SK-N-MC (cell line): ENCODE results near the gene SLC39A11.

Experiments
- DNase-seq: peaks from one replicate; pipeline ENCODE4 v3.0.0-alpha.2; 2011; ENCODE audit warnings: low read depth, low spot score
- H3K27ac ChIP-seq: fragments of 200-600 bp; sonication (generic); 2 replicates; pipeline ENCODE4 v1.5.1; 2016; ENCODE audit warnings: mixed run types
- H3K36me3 ChIP-seq: fragments of 200-600 bp; sonication (generic); 2 replicates; pipeline ENCODE4 v1.6.1; 2017; ENCODE audit warnings: antibody characterized with exemption, low read length, mixed read lengths; ENCODE audit not compliant: insufficient read depth
- H3K4me3 ChIP-seq: fragments of 200-600 bp; sonication (generic); 2 replicates; pipeline ENCODE4 v1.5.1; 2016
- H3K9ac ChIP-seq: fragments of 200-600 bp; sonication (generic); 2 replicates; pipeline ENCODE4 v1.8.0; 2017; ENCODE audit warnings: mixed run types, mixed read lengths; ENCODE audit not compliant: insufficient read length
- H3K9me3 ChIP-seq: fragments of 200-600 bp; sonication (generic); 2 replicates; pipeline ENCODE4 v1.6.1; 2017; ENCODE audit warnings: low read depth, mild to moderate bottlenecking, antibody characterized with exemption, low read length, moderate library complexity, mixed read lengths
- EZH2 ChIP-seq: fragments of 200-600 bp; sonication (generic); IDR thresholded peaks from one replicate; pipeline ENCODE4 v1.6.1; 2017; ENCODE audit warnings: antibody characterized with exemption
- FOXP2 ChIP-seq: optimal IDR thresholded peaks from 2 replicates; pipeline ENCODE3; 2011; ENCODE audit warnings: mild to moderate bottlenecking, moderate library complexity; ENCODE audit not compliant: insufficient read depth; ENCODE audit errors: extremely low read length, control extremely low read depth
- POLR2AphosphoS5 ChIP-seq: IDR thresholded peaks from 2 replicates; pipeline ENCODE4 v1.6.1; 2012; ENCODE audit warnings: mild to moderate bottlenecking, low read depth, low read length, borderline replicate concordance

The SLC39A11 gene

DNA sequence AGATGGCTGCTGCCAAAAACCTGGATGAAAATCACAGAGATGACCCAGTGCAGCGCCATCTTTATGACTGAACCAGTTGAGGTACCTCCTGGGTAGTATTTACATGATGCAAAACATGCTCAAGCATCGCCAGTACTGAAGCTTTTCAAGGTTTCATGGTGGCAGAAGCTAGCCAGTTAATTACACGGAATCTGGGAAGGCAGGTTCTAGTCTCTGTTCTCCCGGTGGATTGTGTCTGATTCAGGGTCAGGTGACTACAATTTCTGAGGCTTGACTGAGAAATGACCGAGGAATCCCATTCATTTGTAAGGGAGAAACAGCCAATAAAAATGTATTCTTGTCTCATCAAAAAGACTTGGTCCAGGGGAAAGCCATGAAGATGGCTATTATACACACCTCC lies 209.1 kb downstream of the SLC39A11 start:
- H3K36me3 ChIP-seq = no peaks in the 10 kb centered on the region
- H3K9me3 ChIP-seq = no peaks in the 10 kb centered on the region
- no peak overlapping the region for H3K27ac ChIP-seq
- no peak overlapping the region for H3K4me3 ChIP-seq
- no peak overlapping the region for H3K9ac ChIP-seq
- TF ChIP-seq FOXP2 (no peak), POLR2AphosphoS5 (no peak), EZH2 (no peak)
- no peak for DNase-seq

GRCh38 chr17:72882426-72882825 lies 210.1 kb downstream of the SLC39A11 start:
- Histone ChIP-seq H3K27ac (no peak overlapping the region), H3K36me3 (no peaks in the 10 kb centered on the region), H3K9me3 (no peaks in the 10 kb centered on the region), H3K9ac (no peak overlapping the region), H3K4me3 (no peak overlapping the region)
- no peak for TF ChIP-seq EZH2
- TF ChIP-seq FOXP2 = no peak
- no peak for TF ChIP-seq POLR2AphosphoS5
- DNase-seq = no peak

GRCh38 chr17:72879877-72880276 lies 212.6 kb downstream of the SLC39A11 start:
- H3K4me3 ChIP-seq = no peak overlapping the region
- TF ChIP-seq EZH2 (no peak), FOXP2 (no peak)
- no peaks in the 10 kb centered on the region for H3K9me3 ChIP-seq
- H3K27ac ChIP-seq = no peak overlapping the region
- no peak overlapping the region for H3K9ac ChIP-seq
- no peak for DNase-seq
- H3K36me3 ChIP-seq = no peaks in the 10 kb centered on the region

DNA sequence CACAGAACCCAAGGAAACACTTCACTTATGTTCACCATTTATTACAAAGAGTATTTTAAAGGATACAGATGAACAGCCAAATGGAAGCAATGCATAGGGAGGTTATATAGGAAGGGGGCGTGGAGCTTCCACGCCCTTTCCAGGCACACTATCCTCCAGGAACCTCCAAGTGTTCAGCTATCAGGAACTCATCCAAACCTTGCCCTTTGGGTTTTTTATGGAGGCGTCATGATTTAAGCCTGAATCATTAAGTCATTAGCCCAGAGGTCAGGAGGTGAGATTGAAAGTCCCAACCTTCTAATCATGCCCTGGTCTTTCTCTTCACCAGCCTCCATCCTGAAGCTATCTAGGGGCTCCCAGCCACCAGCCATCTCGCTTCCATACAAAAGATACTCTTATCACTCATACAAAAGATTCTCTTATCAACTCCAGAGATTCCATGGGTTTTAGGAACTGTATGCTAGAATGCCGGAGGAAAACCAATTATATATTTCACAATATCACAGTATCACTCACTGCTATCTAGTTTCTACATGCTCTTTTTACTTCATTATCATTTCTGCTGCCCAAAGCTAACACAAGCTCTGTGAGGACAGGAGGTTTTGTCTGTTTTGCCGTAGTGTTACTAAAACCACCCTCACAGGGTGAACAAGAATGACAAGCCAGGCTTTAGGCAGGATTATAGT lies 213.4 kb downstream of the SLC39A11 start:
- Histone ChIP-seq H3K36me3 (no peaks in the 10 kb centered on the region), H3K27ac (no peak overlapping the region), H3K9me3 (no peaks in the 10 kb centered on the region), H3K9ac (no peak overlapping the region), H3K4me3 (no peak overlapping the region)
- DNase-seq = no peak
- TF ChIP-seq FOXP2 = no peak
- no peak for TF ChIP-seq POLR2AphosphoS5
- TF ChIP-seq EZH2 = no peak

GRCh38 chr17:72877348-72877747 lies 215.1 kb downstream of the SLC39A11 start:
- DNase-seq = no peak
- no peaks in the 10 kb centered on the region for H3K9me3 ChIP-seq
- no peak overlapping the region for H3K27ac ChIP-seq
- no peak overlapping the region for H3K9ac ChIP-seq
- no peaks in the 10 kb centered on the region for H3K36me3 ChIP-seq
- TF ChIP-seq POLR2AphosphoS5 (no peak), EZH2 (no peak), FOXP2 (no peak)
- no peak overlapping the region for H3K4me3 ChIP-seq

DNA sequence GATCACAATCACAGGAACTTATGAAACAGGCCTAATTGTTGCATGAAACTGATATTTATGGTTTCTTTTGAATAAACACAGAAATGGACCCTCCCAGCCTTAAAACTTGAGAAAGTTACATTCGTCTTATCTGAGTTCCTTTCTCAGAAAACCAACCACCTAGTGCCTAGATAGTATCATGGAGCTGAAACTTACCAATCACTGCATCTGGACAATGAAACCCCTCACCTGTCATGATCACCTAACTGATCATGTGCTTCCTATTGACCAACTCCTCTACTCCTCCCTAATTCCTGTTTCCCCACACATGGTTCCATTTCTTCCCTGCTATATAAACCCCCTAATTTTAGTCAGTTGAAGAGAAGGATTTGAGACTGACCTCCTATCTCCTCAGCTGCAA lies 216.1 kb downstream of the SLC39A11 start:
- H3K27ac ChIP-seq = no peak overlapping the region
- TF ChIP-seq POLR2AphosphoS5 (no peak), FOXP2 (no peak), EZH2 (no peak)
- no peak overlapping the region for H3K4me3 ChIP-seq
- no peak for DNase-seq
- no peaks in the 10 kb centered on the region for H3K9me3 ChIP-seq
- no peaks in the 10 kb centered on the region for H3K36me3 ChIP-seq
- no peak overlapping the region for H3K9ac ChIP-seq

- no peaks in the 10 kb centered on the region for H3K9me3 ChIP-seq
- no peak overlapping the region for H3K4me3 ChIP-seq
- TF ChIP-seq POLR2AphosphoS5 = no peak
- no peak for TF ChIP-seq EZH2
- TF ChIP-seq FOXP2 = no peak
- no peak for DNase-seq
- H3K9ac ChIP-seq = no peak overlapping the region
- H3K36me3 ChIP-seq = no peaks in the 10 kb centered on the region
- H3K27ac ChIP-seq = no peak overlapping the region
These were observed 217.1 kb downstream of the SLC39A11 start for GRCh38 chr17:72875361-72875760.

DNA sequence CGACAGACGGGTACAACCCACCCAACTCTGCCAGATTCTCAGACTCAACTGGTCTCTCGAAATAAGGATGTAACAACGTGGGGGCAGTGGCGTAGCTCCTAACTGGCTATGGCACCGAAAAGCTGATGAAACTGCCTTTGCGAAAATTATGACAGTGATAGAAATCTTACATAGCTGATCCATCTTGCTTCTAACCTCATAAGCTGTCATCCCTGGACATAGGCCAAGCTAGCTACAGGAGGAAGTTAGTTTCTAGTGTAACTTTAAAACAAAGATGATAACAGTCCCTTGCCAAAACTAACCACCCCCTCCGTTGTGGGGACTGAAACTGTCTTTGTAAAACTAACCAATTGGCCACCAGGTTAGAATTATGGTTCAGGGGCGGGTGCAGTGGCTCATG lies 220.1 kb downstream of the SLC39A11 start:
- no peaks in the 10 kb centered on the region for H3K36me3 ChIP-seq
- no peak overlapping the region for H3K4me3 ChIP-seq
- DNase-seq = no peak
- no peaks in the 10 kb centered on the region for H3K9me3 ChIP-seq
- H3K27ac ChIP-seq = no peak overlapping the region
- TF ChIP-seq POLR2AphosphoS5 = no peak
- TF ChIP-seq FOXP2 = no peak
- TF ChIP-seq EZH2 = no peak
- no peak overlapping the region for H3K9ac ChIP-seq

DNA sequence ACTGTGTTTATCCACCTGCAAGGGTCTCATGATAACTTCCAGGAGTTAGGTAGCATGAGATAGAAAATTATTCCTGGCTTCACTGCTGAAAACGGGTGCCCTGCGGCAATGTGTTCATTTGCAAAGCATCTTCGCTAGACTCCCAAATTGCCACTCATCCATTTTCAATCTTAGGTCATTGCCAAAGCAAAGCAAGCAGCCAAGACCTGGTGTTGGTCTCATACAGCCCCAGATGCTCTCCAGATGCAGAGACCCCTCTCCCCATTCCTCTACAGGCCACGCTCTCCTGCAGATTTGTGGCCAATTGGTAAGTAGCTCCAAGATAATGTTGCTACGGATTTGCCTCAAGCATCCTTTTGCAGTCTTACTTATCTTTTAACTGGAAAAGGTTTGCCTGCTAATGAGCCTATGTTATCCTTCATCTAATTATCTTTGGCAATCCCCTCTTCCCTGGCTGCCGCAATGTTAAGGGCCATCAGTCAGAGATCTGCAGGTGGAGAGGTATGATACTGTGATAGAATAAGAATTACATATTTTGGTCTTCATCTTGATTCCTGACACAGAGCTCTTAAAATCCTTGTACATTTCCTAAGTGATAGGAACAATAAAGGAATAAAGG lies 222.0 kb downstream of the SLC39A11 start:
- no peaks in the 10 kb centered on the region; the same call in 1 of the 2 replicates for H3K9me3 ChIP-seq
- H3K9ac ChIP-seq = no peak overlapping the region
- no peak overlapping the region for H3K4me3 ChIP-seq
- no peaks in the 10 kb centered on the region for H3K36me3 ChIP-seq
- no peak for DNase-seq
- H3K27ac ChIP-seq = no peak overlapping the region
- TF ChIP-seq POLR2AphosphoS5 (no peak), FOXP2 (no peak), EZH2 (no peak)

DNA sequence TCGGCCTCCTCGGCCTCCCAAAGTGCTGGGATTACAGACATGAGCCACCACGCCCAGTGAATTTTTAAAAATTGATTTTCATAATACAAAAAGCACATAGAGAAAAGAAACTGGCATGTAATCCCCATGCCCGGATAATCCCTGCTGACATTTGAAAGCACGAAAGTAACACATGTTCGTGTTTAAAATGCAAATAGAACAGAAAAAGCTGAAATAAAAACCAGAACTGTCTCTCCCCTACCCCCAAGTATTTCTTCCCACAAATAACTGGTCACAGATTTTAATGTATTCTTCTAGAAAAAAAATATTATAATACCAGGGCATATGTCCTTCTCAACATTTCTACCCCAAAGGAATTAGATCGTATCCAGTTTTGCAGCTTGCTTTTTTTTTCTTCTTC lies 222.9 kb downstream of the SLC39A11 start:
- no peak for TF ChIP-seq POLR2AphosphoS5
- TF ChIP-seq EZH2 = no peak
- no peak for TF ChIP-seq FOXP2
- H3K4me3 ChIP-seq = no peak overlapping the region
- H3K9ac ChIP-seq = no peak overlapping the region
- H3K9me3 ChIP-seq = no peaks in the 10 kb centered on the region; the same call in 1 of the 2 replicates
- no peak for DNase-seq
- no peaks in the 10 kb centered on the region for H3K36me3 ChIP-seq
- no peak overlapping the region for H3K27ac ChIP-seq
